ENCODE results near the gene KRTAP5-6.

DNA sequence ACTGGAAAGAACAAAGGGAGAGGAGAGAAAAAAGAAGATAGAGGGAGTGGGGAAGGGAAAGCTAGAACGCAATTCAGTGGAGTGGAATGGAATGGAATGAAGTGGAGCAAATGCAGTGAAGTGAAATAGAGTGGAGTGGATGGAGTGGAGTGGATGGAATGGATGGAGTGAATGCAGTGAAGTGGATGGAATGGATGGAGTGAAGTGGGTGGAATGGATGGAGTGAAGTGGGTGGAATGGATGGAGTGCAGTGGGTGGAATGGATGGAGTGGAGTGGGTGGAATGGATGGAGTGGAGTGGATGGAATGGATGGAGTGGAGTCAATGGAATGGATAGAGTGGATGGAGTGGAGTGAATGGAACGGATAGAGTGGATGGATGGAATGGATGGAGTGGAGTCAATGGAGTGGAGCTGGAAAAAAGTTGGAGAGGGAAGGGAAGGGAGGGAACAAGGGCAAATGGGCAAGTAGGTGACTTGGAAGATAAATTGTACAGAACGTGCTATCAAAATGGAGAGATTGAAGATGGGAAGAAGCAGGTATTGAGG, 39.5 kb downstream of the KRTAP5-6 start:
- no peak for TF ChIP-seq POLR2A (IDR thresholded peaks at IDR 0.05; ENCODE audit: low read length)
- TF ChIP-seq GATA1 (IDR thresholded peaks at IDR 0.05; ENCODE audit: low read depth, low read length), result no peak

All from erythroblast (primary cell).